CD4-positive, alpha-beta T cell treated with Interleukin-17A for 1 hour (primary cell): ENCODE measurements around the gene RTP5.
"Not testable (repeated sequence)": the region's sequence is repeated elsewhere in the genome, so short reads cannot be mapped to it uniquely, and the experiment has no call there.

Experiments
- DNase-seq: peaks from one replicate; pipeline ENCODE4 v3.0.0-alpha.2; 2020

RTP5 gene

GRCh38 chr2:241869087-241869961, at the start of gene RTP5:
Gene RTP5, plus strand, starts transcription at chr2:241869729. Its CDS starts 28 bp downstream, at chr2:241869757.
- no peak for DNase-seq

GRCh38 chr2:241819947-241820624, 49.4 kb upstream of the RTP5 start:
- not testable (repeated sequence) for DNase-seq

- DNase-seq, result no peak
Measured at GRCh38 chr2:241820625-241821384, 48.7 kb upstream of the RTP5 start.

- no peak for DNase-seq
Measured at GRCh38 chr2:241821460-241822263, 47.9 kb upstream of the RTP5 start.

GRCh38 chr2:241822264-241822623, 47.3 kb upstream of the RTP5 start:
- no peak for DNase-seq

GRCh38 chr2:241823531-241824437, 45.7 kb upstream of the RTP5 start:
- DNase-seq, result not testable (repeated sequence)

- no peak for DNase-seq
Measured at GRCh38 chr2:241827394-241827793, 42.1 kb upstream of the RTP5 start.

GRCh38 chr2:241833101-241833663, 36.3 kb upstream of the RTP5 start:
- no peak for DNase-seq

GRCh38 chr2:241833756-241834526, 35.6 kb upstream of the RTP5 start:
- not testable (repeated sequence) for DNase-seq

GRCh38 chr2:241834527-241835210, 34.9 kb upstream of the RTP5 start:
- no peak for DNase-seq

- DNase-seq, result no peak
Measured at GRCh38 chr2:241835611-241836010, 33.9 kb upstream of the RTP5 start.

GRCh38 chr2:241836292-241836691, 33.2 kb upstream of the RTP5 start:
- no peak for DNase-seq

- DNase-seq, result no peak
Measured at GRCh38 chr2:241837197-241837965, 32.1 kb upstream of the RTP5 start.

- DNase-seq, result no peak
Measured at GRCh38 chr2:241841181-241842066, 28.1 kb upstream of the RTP5 start.

GRCh38 chr2:241842067-241842415, 27.5 kb upstream of the RTP5 start:
- DNase-seq, result no peak

- peak; percentile 65 for DNase-seq
Measured at GRCh38 chr2:241842620-241843211, 26.8 kb upstream of the RTP5 start.

GRCh38 chr2:241843321-241844065, 26.0 kb upstream of the RTP5 start:
- DNase-seq, result no peak
